Esophagus squamous epithelium (tissue), 4 donors: ENCODE measurements around the gene PTOV1.

Experiments used
- CTCF ChIP-seq, 6 experiments: fragments of 450-650 bp in 4 of 6; fragments of 200-600 bp in 2 of 6; sonication (generic) in 2 of 6; IDR thresholded peaks; one replicate each; pipeline ENCODE4 v1.5.1; 2016 to 2019; ENCODE audit warnings: antibody characterized with exemption in 6 of 6, mild to moderate bottlenecking in 4 of 6, moderate library complexity in 4 of 6
- POLR2A ChIP-seq, 4 donors: fragments of 450-650 bp; IDR thresholded peaks; one replicate each; pipeline ENCODE4 v1.6.1; 2017; ENCODE audit warnings: antibody characterized with exemption in 4 of 4, mild to moderate bottlenecking in 4 of 4, moderate library complexity in 3 of 4

- TF ChIP-seq CTCF (IDR thresholded peaks at IDR 0.05) (no peak), POLR2A (IDR thresholded peaks at IDR 0.05) (no peak)
Measured at GRCh38 chr19:49908480-49909420, 57.8 kb downstream of the PTOV1 start.
